OCI-LY7 (cell line): ENCODE results near the gene WASHC4.

Experiments used
- EZH2phosphoT487 ChIP-seq: fragments of 200-600 bp; sonication (generic); IDR thresholded peaks from 2 replicates; pipeline ENCODE4 v1.6.1; 2018; ENCODE audit warnings: low read depth, borderline replicate concordance, mild to moderate bottlenecking, mixed run types, antibody characterized with exemption, low read length, moderate library complexity, mixed read lengths
- TF ChIP-seq, protein P1 (sequence below): fragments of 200-600 bp; sonication (generic); conservative IDR thresholded peaks from 2 replicates; pipeline ENCODE4 v1.5.1; 2014; ENCODE audit warnings: mild to moderate bottlenecking, antibody characterized with exemption, low read length, moderate library complexity, mixed read lengths

DNA sequence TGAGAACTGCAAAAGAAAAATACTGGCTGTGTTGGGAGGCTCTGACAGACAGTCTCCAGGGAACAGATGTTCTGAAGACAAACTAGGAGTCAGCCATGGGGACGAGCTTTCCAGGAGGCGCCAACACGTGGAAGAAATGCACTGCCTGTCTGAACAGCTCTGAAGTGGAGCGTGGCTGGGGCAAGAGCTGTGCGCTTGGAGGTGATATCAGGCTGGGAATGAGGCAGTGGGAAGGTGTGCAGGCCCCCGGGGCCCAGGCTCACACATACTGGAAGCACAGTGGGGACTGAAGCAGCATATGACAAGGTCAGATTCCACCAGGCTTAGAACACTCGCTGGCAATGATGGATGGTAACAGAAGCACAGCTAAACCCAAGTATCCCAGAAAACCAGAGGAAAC, 110.9 kb downstream of the WASHC4 start:
- TF ChIP-seq, protein P1, sequence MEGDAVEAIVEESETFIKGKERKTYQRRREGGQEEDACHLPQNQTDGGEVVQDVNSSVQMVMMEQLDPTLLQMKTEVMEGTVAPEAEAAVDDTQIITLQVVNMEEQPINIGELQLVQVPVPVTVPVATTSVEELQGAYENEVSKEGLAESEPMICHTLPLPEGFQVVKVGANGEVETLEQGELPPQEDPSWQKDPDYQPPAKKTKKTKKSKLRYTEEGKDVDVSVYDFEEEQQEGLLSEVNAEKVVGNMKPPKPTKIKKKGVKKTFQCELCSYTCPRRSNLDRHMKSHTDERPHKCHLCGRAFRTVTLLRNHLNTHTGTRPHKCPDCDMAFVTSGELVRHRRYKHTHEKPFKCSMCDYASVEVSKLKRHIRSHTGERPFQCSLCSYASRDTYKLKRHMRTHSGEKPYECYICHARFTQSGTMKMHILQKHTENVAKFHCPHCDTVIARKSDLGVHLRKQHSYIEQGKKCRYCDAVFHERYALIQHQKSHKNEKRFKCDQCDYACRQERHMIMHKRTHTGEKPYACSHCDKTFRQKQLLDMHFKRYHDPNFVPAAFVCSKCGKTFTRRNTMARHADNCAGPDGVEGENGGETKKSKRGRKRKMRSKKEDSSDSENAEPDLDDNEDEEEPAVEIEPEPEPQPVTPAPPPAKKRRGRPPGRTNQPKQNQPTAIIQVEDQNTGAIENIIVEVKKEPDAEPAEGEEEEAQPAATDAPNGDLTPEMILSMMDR, result no peak
- TF ChIP-seq EZH2phosphoT487, result no peak
